IMR-90 (cell line): Measurements from ENCODE around the gene SLC35F3. TPM values are rescaled to one million over a fixed set of nuclear protein-coding genes. Genes with fewer than 3 reads are reported as not detected.
"Not testable (repeated sequence)": the region's sequence is repeated elsewhere in the genome, so short reads cannot be mapped to it uniquely, and the experiment has no call there.

Source experiments
- ATAC-seq: fragments of 200-7000 bp; cut with Tn5 transposase; 2 replicates; pipeline ENCODE4 v1.9.1; 2020; ENCODE audit warnings: low read depth, mild to moderate bottlenecking, moderate library complexity
- BruUV-seq: library from RNA; stranded (reverse); fragments of 400-500 nt; replicated peaks from 2 replicates; lab custom pipeline; 2021; lab: Mats Ljungman, UMichigan
- CTCF ChIA-PET: fragments of 300-600 bp; formaldehyde crosslinking; extraction: SDS; loops from one replicate; lab custom pipeline; 2021; ENCODE audit warnings: antibody characterized with exemption; lab: Yijun Ruan, JAX
- POLR2A ChIA-PET: fragments of 300-600 bp; sonication (Branson Sonifier 250); formaldehyde crosslinking; loops from one replicate; lab custom pipeline; 2022; ENCODE audit warnings: antibody characterized with exemption; ENCODE audit not compliant: unreplicated experiment; lab: Charles Lee
- DNase-seq: peaks from one replicate; pipeline ENCODE4 v3.0.0; 2013
- H2AFZ ChIP-seq: replicated peaks from 2 replicates; pipeline ENCODE3; 2013; ENCODE audit warnings: low read length, mild to moderate bottlenecking; ENCODE audit not compliant: poor library complexity
- H2AK5ac ChIP-seq: 2 replicates; pipeline ENCODE4 v1.6.1; 2013; ENCODE audit warnings: low read depth, low read length, inconsistent platforms
- H2AK9ac ChIP-seq: replicated peaks from 2 replicates; pipeline ENCODE3; 2013; ENCODE audit warnings: mild to moderate bottlenecking, low read depth, low read length, moderate library complexity; ENCODE audit not compliant: poor library complexity
- H2BK120ac ChIP-seq: 2 replicates; pipeline ENCODE4 v1.6.1; 2013; ENCODE audit warnings: low read depth, low read length, inconsistent platforms
- H2BK15ac ChIP-seq: 3 replicates; pipeline ENCODE4 v1.6.1; 2013; ENCODE audit warnings: low read depth, low read length, inconsistent platforms
- H2BK20ac ChIP-seq: 2 replicates; pipeline ENCODE4 v1.6.1; 2013; ENCODE audit warnings: low read depth, mild to moderate bottlenecking, inconsistent platforms, low read length, moderate library complexity
- H2BK5ac ChIP-seq: 2 replicates; pipeline ENCODE4 v1.6.1; 2013; ENCODE audit warnings: mild to moderate bottlenecking, low read depth, low read length, inconsistent platforms; ENCODE audit not compliant: poor library complexity, severe bottlenecking
- H3K14ac ChIP-seq: replicated peaks from 2 replicates; pipeline ENCODE4 v1.6.1; 2013; ENCODE audit warnings: low read depth, low read length, inconsistent platforms
- H3K18ac ChIP-seq: 2 replicates; pipeline ENCODE4 v1.6.1; 2013; ENCODE audit warnings: low read depth, low read length, control low read depth
- H3K23ac ChIP-seq: 2 replicates; pipeline ENCODE4 v1.6.1; 2013; ENCODE audit warnings: low read depth, low read length, inconsistent platforms
- H3K27ac ChIP-seq: 2 replicates; pipeline ENCODE4 v1.5.1; 2013; ENCODE audit warnings: mild to moderate bottlenecking, control low read depth, low read length; ENCODE audit not compliant: insufficient read depth
- H3K27me3 ChIP-seq: 2 replicates; pipeline ENCODE4 v1.6.1; 2013; ENCODE audit warnings: low read length; ENCODE audit not compliant: control insufficient read depth, insufficient read depth
- H3K36me3 ChIP-seq: 2 replicates; pipeline ENCODE4 v1.6.1; 2013; ENCODE audit warnings: low read length, mixed read lengths; ENCODE audit not compliant: control insufficient read depth, insufficient read depth
- H3K4ac ChIP-seq: 2 replicates; pipeline ENCODE4 v1.6.1; 2013; ENCODE audit warnings: low read depth, low read length, inconsistent platforms
- H3K4me1 ChIP-seq: 2 replicates; pipeline ENCODE4 v1.6.1; 2013; ENCODE audit warnings: low read length, mixed read lengths; ENCODE audit not compliant: control insufficient read depth, insufficient read depth
- H3K4me2 ChIP-seq: 2 replicates; pipeline ENCODE4 v1.6.1; 2013; ENCODE audit warnings: low read depth, mild to moderate bottlenecking, control low read depth, low read length, moderate library complexity
- H3K4me3 ChIP-seq: 2 replicates; pipeline ENCODE4 v1.5.1; 2013; ENCODE audit warnings: low read depth, mild to moderate bottlenecking, control low read depth, low read length, moderate library complexity; ENCODE audit not compliant: insufficient read depth
- H3K56ac ChIP-seq: 2 replicates; pipeline ENCODE4 v1.6.1; 2013; ENCODE audit warnings: low read length, inconsistent platforms; ENCODE audit not compliant: insufficient read depth; ENCODE audit errors: extremely low read depth
- H3K79me1 ChIP-seq, 2 experiments: 2 replicates each; pipeline ENCODE4 v1.6.1; 2013; ENCODE audit warnings: low read length in 2 of 2, inconsistent platforms in 1 of 2, low read depth in 1 of 2
- H3K9ac ChIP-seq: 2 replicates; pipeline ENCODE4 v1.6.1; 2013; ENCODE audit warnings: low read depth, low read length, control low read depth
- H3K9me1 ChIP-seq: 2 replicates; pipeline ENCODE4 v1.6.1; 2013; ENCODE audit warnings: low read length, inconsistent platforms; ENCODE audit not compliant: insufficient read depth
- H3K9me3 ChIP-seq: 2 replicates; pipeline ENCODE4 v1.6.1; 2013; ENCODE audit warnings: low read length; ENCODE audit not compliant: control insufficient read depth, insufficient read depth
- H4K20me1 ChIP-seq: 2 replicates; pipeline ENCODE4 v1.6.1; 2013; ENCODE audit warnings: low read length, inconsistent platforms; ENCODE audit not compliant: insufficient read depth
- H4K5ac ChIP-seq: 2 replicates; pipeline ENCODE4 v1.6.1; 2013; ENCODE audit warnings: mild to moderate bottlenecking, low read depth, low read length, control low read depth
- H4K8ac ChIP-seq, 2 experiments: 2 replicates each; pipeline ENCODE4 v1.6.1; 2013; ENCODE audit warnings: low read depth in 2 of 2, low read length in 2 of 2, control low read depth in 1 of 2, inconsistent platforms in 1 of 2
- H4K91ac ChIP-seq: 2 replicates; pipeline ENCODE4 v1.6.1; 2013; ENCODE audit warnings: low read depth, low read length, inconsistent platforms; ENCODE audit not compliant: insufficient read depth
- WGBS, 2 experiments: methylation state at CpG; one replicate each; pipeline versions ENCODE4 v1.1.5 to v1.1.7; 2013; ENCODE audit warnings: missing lambda C conversion rate in 2 of 2; ENCODE audit not compliant: insufficient read length in 1 of 2; ENCODE audit errors: extremely low coverage in 2 of 2; 5-methylcytosine and 5-hydroxymethylcytosine counted together
- dilution Hi-C: fragments of 300-500 bp; cut with HindIII; formaldehyde crosslinking; loops from one replicate; pipeline ENCODE4 v1.14.3; 2018; ENCODE audit warnings: low sequenced_read_pairs; ENCODE audit not compliant: unreplicated experiment
- in situ Hi-C: fragments of 300-500 bp; cut with MboI; formaldehyde crosslinking; loops from 3 replicates; pipeline ENCODE4 v1.14.3; 2019; ENCODE audit warnings: low sequenced_read_pairs, inconsistent platforms, mixed read lengths
- intact Hi-C: fragments of 100-400 bp; cut with micrococcal nuclease; formaldehyde crosslinking; loops from 2 replicates; pipeline ENCODE4 v1.10.0; 2022
- polyA plus RNA-seq, 3 experiments: library from polyadenylated mRNA; depleted of rRNA; stranded (reverse); fragments of >200 nt; gene quantifications; 2 replicates each; pipeline ENCODE4 v1.2.3, GENCODE V29; 2012; ENCODE audit warnings: low replicate concordance in 1 of 3
- total RNA-seq: library from RNA; depleted of rRNA; stranded (reverse); fragments of >200 nt; gene quantifications from 2 replicates; pipeline ENCODE4 v1.2.3, GENCODE V29; 2012

The SLC35F3 gene
- total and polyA plus RNA-seq, 2 of the 4 experiments (the other 2 are of a cell fraction), result under 0.01 to 0.17 TPM

- H2AFZ ChIP-seq, H4K8ac ChIP-seq, H3K14ac ChIP-seq, H4K91ac ChIP-seq, H4K5ac ChIP-seq, H2BK5ac ChIP-seq, H2AK9ac ChIP-seq, H3K4me3 ChIP-seq, POLR2A ChIA-PET, H3K9me1 ChIP-seq, H3K56ac ChIP-seq, H3K9ac ChIP-seq, CTCF ChIA-PET, ATAC-seq, H4K20me1 ChIP-seq, intact Hi-C loops, H2BK120ac ChIP-seq, H2BK20ac ChIP-seq, BruUV-seq, H2BK15ac ChIP-seq, H3K4me2 ChIP-seq, H3K23ac ChIP-seq, dilution Hi-C loops, H3K4ac ChIP-seq, H3K79me1 ChIP-seq, DNase-seq, H3K18ac ChIP-seq, H3K27ac ChIP-seq, H3K36me3 ChIP-seq, H2AK5ac ChIP-seq, H3K9me3 ChIP-seq, H3K27me3 ChIP-seq, H3K4me1 ChIP-seq: not testable (repeated sequence)
- no CpG with 5 or more reads among the region's 2 CpGs for WGBS, 2 experiments
- in situ Hi-C loops, result loop anchor here (25.0 kb wide), 1 partner anchor 465 kb away; no protein-coding TSS in a partner anchor
These were observed 218.1 kb downstream of the SLC35F3 start for GRCh38 chr1:234122571-234122970.
